ENCODE results near the gene FNDC5.

Gene FNDC5

GRCh38 chr1:32813941-32814739 lies 56.6 kb downstream of the FNDC5 start:
- no peak for DNase-seq (ENCODE audit: low read depth in 2 of 2)
